ENCODE measurements around the gene CCDC57.
A peak's percentile ranks its signal among the peaks of the same experiment; 100 is the strongest.

The CCDC57 gene

GRCh38 chr17:82118168-82118814 lies 94.4 kb downstream of the CCDC57 start:
- no peak for DNase-seq

DNA sequence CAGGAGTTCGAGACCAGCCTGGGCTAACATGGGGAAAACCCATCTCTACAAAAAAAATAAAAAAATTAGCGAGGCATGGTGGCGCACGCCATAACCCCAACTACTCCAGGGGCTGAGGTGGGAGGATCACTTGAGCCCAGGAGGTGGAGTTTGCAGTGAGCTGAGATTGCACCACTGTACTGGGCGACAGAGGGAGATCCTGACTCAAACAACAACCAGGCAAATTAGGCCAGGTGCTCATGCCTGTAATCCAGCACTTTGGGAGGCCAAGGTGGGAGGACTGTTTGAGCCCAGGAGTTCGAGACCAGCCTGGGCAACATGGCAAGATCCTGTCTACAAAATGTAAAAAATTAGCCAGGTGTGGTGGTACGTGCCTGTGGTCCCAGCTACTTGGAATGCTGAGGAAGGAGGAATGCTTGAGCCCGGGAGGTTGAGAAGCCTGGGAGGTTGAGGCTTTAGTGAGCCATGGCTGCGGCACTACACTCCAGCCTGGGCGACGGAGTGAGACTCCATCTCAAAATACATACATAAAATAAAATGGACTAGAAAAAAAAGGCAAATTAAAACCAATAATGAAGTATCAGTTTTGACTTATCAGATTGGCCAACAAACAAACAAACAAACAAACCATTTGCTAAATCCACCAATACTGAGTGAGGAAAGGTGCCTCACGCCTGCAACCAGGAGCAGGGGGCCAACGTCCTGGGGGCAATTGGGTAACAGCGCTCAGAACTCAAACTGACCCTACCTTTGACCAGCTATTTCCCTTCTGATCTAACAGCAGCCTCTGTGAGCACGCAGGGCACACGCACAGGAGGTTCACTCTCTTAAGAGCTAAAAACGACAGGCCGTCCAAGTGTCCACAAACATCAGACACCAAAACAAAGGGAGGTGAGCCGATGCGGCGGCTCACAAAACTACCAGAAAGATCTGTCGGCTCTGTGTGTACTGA lies 95.2 kb downstream of the CCDC57 start:
- no peak for DNase-seq

DNA sequence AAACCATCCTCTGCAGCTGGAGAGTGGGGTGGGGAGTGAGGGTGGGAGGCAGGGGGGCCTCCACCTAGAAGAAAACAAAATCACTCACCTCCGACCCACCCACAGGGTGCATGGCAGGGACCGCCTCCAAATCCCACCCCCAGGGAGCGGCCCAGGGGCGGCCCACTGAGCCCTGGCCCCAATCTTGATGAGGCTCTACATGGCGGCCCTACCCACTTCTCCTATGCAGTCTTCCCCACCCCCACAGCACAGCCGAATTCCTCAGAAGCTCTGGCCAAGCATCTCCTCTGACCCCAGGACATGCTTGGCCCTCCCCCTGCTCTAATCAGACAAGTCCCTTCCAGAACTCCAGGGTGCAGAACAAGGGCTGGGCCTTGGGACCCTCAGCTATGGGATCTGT lies 96.4 kb downstream of the CCDC57 start:
- no peak for DNase-seq

DNA sequence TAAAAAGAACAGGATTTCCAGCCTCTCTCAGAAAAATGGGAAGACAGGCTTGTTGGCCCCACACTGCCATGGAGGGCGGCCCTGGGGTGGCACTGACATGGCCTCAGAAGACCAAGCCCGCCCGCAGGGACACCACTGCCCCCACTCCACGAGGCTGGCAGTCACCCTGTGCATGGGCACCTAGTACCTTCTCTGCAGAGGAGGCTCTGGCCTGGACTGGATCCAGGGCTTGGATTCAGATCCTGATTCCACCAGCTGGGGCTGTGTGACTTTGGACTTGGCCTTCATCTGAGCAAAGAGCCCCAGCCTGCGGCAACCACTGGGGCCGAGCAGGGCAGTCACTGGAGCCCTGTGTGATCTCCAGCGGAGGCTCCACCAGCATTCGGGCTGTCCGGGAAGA lies 97.8 kb downstream of the CCDC57 start:
- no peak for DNase-seq

- DNase-seq: no peak
Measured at GRCh38 chr17:82114447-82114846, 98.2 kb downstream of the CCDC57 start.

- DNase-seq: no peak
Measured at GRCh38 chr17:82113941-82114340, 98.7 kb downstream of the CCDC57 start.

GRCh38 chr17:82113422-82113821 lies 99.2 kb downstream of the CCDC57 start:
- no peak for DNase-seq

DNA sequence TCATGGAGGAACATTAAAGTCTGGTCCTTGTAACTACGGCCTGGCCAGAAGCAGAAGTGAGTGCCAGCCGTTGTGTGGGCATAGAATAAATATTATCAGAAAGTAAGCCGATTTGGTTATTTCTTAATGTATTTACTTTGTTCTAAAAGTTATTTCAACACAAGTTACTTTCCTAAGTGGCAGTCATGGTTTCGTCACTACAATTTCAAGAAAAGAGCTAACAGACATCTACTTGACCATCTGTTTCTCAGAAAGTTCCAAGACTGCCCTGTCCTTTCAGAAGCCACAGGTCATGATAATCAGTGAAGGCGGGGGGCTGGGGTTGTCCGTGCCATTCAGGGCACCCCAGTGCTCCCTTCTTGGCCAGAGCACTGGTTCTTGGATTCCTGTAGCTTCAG lies 99.7 kb downstream of the CCDC57 start:
- DNase-seq: no peak

- no peak for DNase-seq
Measured at GRCh38 chr17:82112181-82112913, 100.3 kb downstream of the CCDC57 start.

DNA sequence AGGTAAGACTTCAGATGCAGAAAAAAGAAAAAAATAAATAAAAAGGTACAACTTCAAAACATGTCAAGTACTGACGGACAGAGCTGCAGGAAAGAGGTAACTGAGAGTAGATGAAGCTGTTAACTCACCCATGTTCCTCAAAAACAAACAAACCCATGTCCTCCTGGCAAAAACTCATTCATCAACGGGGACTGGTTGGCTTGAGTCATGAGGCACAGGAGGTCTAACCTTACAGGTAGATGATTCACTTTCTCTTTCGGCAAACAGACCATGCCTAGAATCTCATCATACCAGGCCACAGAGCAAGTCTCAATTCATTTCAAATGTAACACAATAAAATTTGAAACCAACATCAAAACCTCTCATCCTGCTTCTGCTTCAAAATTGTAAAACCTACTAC lies 102.3 kb downstream of the CCDC57 start:
- DNase-seq: no peak

GRCh38 chr17:82108961-82109475 lies 103.6 kb downstream of the CCDC57 start:
- no peak for DNase-seq

GRCh38 chr17:82108496-82108945 lies 104.1 kb downstream of the CCDC57 start:
- DNase-seq: no peak

GRCh38 chr17:82108038-82108437 lies 104.6 kb downstream of the CCDC57 start:
- DNase-seq: no peak

DNA sequence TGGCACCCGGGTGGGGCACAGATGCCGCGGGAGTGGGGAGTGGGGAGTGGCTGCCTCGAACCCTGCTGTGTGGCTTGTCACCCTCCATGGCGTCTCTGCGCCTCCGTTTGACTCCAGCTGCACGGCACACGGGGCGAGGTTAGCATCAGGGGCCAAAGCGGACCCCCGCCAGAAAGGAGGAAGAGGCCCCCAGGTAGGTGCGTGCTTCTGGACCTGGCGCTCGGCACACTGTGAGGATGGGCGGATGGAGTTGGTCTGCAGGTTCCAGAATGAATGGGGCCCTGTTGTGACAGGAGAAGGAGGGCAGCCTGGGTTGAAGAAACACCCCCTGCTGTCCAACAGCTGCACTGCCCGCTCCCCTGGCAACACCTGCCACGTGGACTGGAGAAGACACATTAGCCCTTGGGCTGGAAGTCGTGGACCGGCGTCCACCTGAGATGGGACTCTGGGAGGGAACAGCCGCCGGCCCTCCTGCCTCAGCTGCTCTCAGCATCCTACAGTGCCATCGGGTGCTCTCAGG lies 105.2 kb downstream of the CCDC57 start:
- no peak for DNase-seq

GRCh38 chr17:82106688-82107305 lies 105.8 kb downstream of the CCDC57 start:
- no peak for DNase-seq

- peak; percentile 43 for DNase-seq
Measured at GRCh38 chr17:82105882-82106687, 106.6 kb downstream of the CCDC57 start.

DNA sequence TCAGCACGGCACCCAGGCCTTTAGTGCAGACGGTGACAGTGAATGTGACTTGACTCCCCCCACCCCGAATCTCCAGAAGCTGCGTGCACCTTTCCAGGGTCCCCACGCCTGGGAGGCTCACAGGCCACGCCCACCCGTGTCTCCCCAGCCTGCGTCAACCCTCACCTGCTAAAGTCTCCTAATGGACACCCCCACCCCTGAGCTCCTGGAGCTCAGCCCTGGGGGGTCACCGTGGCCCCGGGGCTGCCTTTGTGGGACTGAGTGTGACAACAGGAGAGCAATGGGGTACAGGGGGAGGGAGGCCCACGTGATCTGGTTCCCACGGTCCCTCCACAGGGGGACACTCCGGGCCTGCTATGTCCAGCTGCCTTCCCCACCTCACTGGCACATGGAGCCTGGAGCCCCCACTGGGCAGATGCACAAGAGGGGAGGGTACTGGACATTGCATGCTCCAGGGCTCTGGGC lies 107.2 kb downstream of the CCDC57 start:
- no peak for DNase-seq

DNA sequence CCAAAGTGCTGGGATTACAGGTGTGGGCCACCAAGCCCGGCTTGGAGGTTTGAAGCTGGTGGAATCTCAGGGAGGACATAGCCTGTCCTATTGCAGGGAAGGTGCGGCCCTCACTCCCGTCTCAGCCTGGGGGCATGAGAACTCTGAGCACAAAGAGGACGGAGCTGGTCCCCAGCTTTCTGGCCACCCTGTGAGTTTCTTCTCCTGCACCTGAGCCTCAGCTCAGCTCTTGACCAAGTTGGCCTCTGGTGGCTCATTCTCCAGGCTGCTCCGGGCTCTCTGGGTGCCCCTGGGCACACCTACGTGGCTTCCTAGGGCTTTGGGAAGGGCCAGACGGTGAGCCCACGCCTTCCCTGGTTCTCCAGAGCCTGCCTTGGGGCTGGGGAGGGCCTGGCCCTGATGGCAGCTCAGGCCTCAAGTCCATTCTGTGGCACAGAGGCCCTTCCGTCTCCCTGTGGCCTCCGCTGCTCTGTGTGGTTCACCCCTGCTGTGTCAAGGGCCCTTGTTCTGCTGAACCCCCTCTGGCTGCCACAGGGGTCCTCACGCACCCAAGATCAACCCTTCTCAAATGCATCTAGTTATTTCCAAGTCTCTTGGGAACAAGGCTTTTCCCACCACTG lies 107.7 kb downstream of the CCDC57 start:
- DNase-seq: no peak

DNA sequence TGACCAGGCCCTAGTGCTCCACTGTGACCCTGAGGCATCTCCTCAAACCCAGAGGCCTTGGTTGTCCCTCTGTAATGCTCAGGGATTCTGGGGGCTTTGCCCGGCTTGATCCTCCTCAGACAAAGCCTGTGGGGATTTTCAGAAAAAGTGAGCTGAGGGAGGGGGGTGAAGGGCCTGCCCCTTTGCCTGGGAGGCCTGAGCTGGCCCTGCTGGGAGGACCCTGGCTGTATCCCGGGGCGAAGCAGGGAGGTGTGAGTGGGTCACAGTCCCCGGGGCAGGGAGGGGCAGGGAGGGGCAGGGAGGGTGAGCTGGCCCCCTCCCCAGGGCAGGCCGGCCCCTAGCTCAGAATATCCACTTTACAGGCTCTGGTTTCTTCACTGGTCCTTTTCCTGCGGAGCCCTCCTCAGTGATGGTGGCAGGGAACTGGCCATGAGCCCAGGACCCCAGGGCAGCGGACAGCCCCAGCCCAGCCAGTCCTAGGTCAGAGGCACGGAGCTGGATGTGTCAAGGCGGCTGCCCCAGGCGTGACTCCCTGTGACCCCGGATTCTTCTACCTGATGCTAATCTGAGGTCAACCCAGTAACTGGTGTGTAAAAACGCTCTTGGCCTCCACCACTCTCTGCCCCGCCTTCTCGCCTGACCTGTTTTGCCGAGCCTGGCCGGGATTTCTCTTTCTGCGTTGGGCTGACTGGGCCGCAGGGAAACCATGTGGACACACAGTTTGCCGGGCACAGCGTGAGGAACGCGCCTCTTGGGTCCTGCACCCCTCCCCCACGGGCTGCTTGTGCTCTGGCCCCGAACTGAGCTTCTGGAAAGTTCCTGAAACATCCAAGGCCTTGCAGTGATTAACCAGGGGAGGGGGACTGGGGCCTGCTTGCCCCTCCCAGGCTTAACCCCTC lies 108.8 kb downstream of the CCDC57 start:
- no peak for DNase-seq

Data from GDM1 (cell line).